Fibroblast of the aortic adventitia (primary cell): ENCODE results near the gene CLEC12A. TPM values are rescaled to one million over a fixed set of nuclear protein-coding genes. Genes with fewer than 3 reads are reported as not detected.

Experiments used
- DNase-seq: peaks from one replicate; pipeline ENCODE4 v3.0.0-alpha.2; 2010; ENCODE audit warnings: low read depth
- H3K4me3 ChIP-seq: 2 replicates; pipeline ENCODE4 v1.5.1; 2011; ENCODE audit warnings: low read depth, mild to moderate bottlenecking, control low read depth, low read length, moderate library complexity
- CTCF ChIP-seq: IDR thresholded peaks from 2 replicates; pipeline ENCODE4 v1.5.1; 2011; ENCODE audit warnings: mild to moderate bottlenecking, low read length, control low read depth, inconsistent platforms; ENCODE audit not compliant: insufficient read depth
- total RNA-seq: library from RNA; depleted of rRNA; stranded (reverse); fragments of >200 nt; gene quantifications from 2 replicates; pipeline ENCODE4 v1.2.3, GENCODE V29; 2012; ENCODE audit warnings: low replicate concordance

CLEC12A gene
- total RNA-seq, 1 donor = not detected

- DNase-seq = no peak
- no peak for TF ChIP-seq CTCF
- H3K4me3 ChIP-seq = no peak within 1 kb of the TSS
These were observed 59.2 kb downstream of the CLEC12A start, which contains the start of gene CLEC9A for GRCh38 chr12:10030446-10030845. Gene CLEC9A (plus strand): TSS chr12:10030682. CDS start chr12:10052688, 22,006 bp downstream.

GRCh38 chr12:10031321-10031720 is 60.1 kb downstream of the CLEC12A start:
- no peak overlapping the region for H3K4me3 ChIP-seq
- DNase-seq = no peak
- no peak for TF ChIP-seq CTCF

- no peak overlapping the region for H3K4me3 ChIP-seq
- TF ChIP-seq CTCF = no peak
These were observed 60.6 kb downstream of the CLEC12A start for GRCh38 chr12:10031771-10032175.

GRCh38 chr12:10033783-10034545 is 62.8 kb downstream of the CLEC12A start:
- DNase-seq = peak; percentile 9
- H3K4me3 ChIP-seq = no peak overlapping the region
- TF ChIP-seq CTCF = no peak

More at GRCh38 chr12:10031771-10032175, 60.6 kb downstream of the CLEC12A start:
- peak; percentile 46 for DNase-seq

Other genes with a start within 250 kb of the CLEC12A start
- gene CLECL1, start 238.3 kb upstream of the CLEC12A start, total RNA-seq = not detected in 2 replicates
- not detected in 2 replicates for gene CD69, start 210.5 kb upstream of the CLEC12A start, total RNA-seq
- gene KLRF1, start 143.9 kb upstream of the CLEC12A start, total RNA-seq = not detected in 2 replicates
- 16.5 and 58.1 TPM in 2 replicates for gene CLEC2B, start 102.1 kb upstream of the CLEC12A start, total RNA-seq
- gene KLRF2, start 89.9 kb upstream of the CLEC12A start, total RNA-seq = not detected in 2 replicates
- not detected in 2 replicates for gene CLEC2A, start 39.0 kb upstream of the CLEC12A start, total RNA-seq
- gene CLEC1B, start 27.7 kb downstream of the CLEC12A start, total RNA-seq = not detected in 2 replicates
- not detected in 2 replicates for gene CLEC12B, start 39.2 kb downstream of the CLEC12A start, total RNA-seq
- gene CLEC9A, start 59.3 kb downstream of the CLEC12A start, total RNA-seq = not detected in 2 replicates
- 0.16 TPM in 1 of 2 replicates, not detected in the other for gene CLEC1A, start 127.6 kb downstream of the CLEC12A start, total RNA-seq
- not detected in 2 replicates for gene CLEC7A, start 158.8 kb downstream of the CLEC12A start, total RNA-seq
- not detected in 2 replicates for gene OLR1, start 200.7 kb downstream of the CLEC12A start, total RNA-seq
- gene TMEM52B, start 207.6 kb downstream of the CLEC12A start, total RNA-seq = under 0.01 and 0.08 TPM in 2 replicates
- gene GABARAPL1, start 241.5 kb downstream of the CLEC12A start, total RNA-seq = 26.3 and 82.4 TPM in 2 replicates